ENCODE data around the gene CEP104. TPM values are rescaled to one million over a fixed set of nuclear protein-coding genes. Genes with fewer than 3 reads are reported as not detected.

The CEP104 gene
- total and polyA plus RNA-seq, 2 experiments from 2014 or later: 20.5 to 32.2 TPM

GRCh38 chr1:3836421-3836820, 20.6 kb downstream of the CEP104 start:
- H3K4me1 Mint-ChIP-seq: no peaks in the 10 kb centered on the region
- no peak overlapping the region for H3K27ac Mint-ChIP-seq
- H3K27me3 Mint-ChIP-seq (ENCODE audit: insufficient read depth, low read depth, poor library complexity): no peaks in the 10 kb centered on the region
- H3K4me2 ChIP-seq: no peak overlapping the region
- no peaks in the 10 kb centered on the region for H3K4me1 ChIP-seq (ENCODE audit: insufficient read depth)
- no peak overlapping the region for H3K27ac ChIP-seq (ENCODE audit: low read depth)
- no peaks in the 10 kb centered on the region for H3K27me3 ChIP-seq (ENCODE audit: insufficient read depth)
- no peak overlapping the region for H2AFZ ChIP-seq
- ATAC-seq (no peak), DNase-seq (ENCODE audit: low spot score) (no peak)
- no peaks in the 10 kb centered on the region for H3K9me2 ChIP-seq (ENCODE audit: insufficient read depth)
- peaks cover 56% of the 10 kb centered on the region for H3K36me3 Mint-ChIP-seq (ENCODE audit: low read depth)
- H4K20me1 ChIP-seq (replicated peaks; ENCODE audit: insufficient read depth): no peaks in the 10 kb centered on the region
- no peak overlapping the region for H3K4me3 ChIP-seq
- no peak overlapping the region for H3K4me3 Mint-ChIP-seq
- TF ChIP-seq CTCF (conservative IDR thresholded peaks at IDR 0.05; ENCODE audit: low read depth in 2 of 2) (no peak), EZH2 (IDR thresholded peaks at IDR 0.05; ENCODE audit: low read depth, unreplicated experiment) (no peak), ZNF331 (CRISPR knock-in tag; IDR thresholded peaks at IDR 0.05; ENCODE audit: low read depth) (no peak), EZH2phosphoT487 (IDR thresholded peaks at IDR 0.05; ENCODE audit: unreplicated experiment) (no peak), REST (IDR thresholded peaks at IDR 0.05; ENCODE audit: unreplicated experiment) (no peak), JUNB (IDR thresholded peaks at IDR 0.05; ENCODE audit: unreplicated experiment) (no peak), NANOG (IDR thresholded peaks at IDR 0.05; ENCODE audit: borderline replicate concordance) (no peak), POLR2AphosphoS5 (IDR thresholded peaks at IDR 0.05; ENCODE audit: low read depth) (no peak), ZNF114 (CRISPR knock-in tag; IDR thresholded peaks at IDR 0.05) (no peak), CREB1 (CRISPR knock-in tag; IDR thresholded peaks at IDR 0.05; ENCODE audit: low read depth) (no peak), ZNF462 (CRISPR knock-in tag; IDR thresholded peaks at IDR 0.05) (no peak), STAT1 (IDR thresholded peaks at IDR 0.05; ENCODE audit: unreplicated experiment) (no peak), ETS1 (IDR thresholded peaks at IDR 0.05) (no peak)
- H3F3A ChIP-seq (replicated peaks; ENCODE audit: low read depth): no peaks in the 10 kb centered on the region
- H3K36me3 ChIP-seq (ENCODE audit: insufficient read depth): no peaks in the 10 kb centered on the region; the same call in 1 of the 2 replicates
- no peaks in the 10 kb centered on the region for H3K79me2 ChIP-seq (replicated peaks; ENCODE audit: insufficient read depth)
- peaks cover 7% of the 10 kb centered on the region; the same call in 2 of the 3 replicates for H3K9me3 Mint-ChIP-seq

All from GM23338 (cell line).